HG02610 (cell line): ENCODE results near the gene C10orf53.

ENCODE experiments used
- ATAC-seq: cut with Tn5 transposase; IDR thresholded peaks from one replicate; pipeline ENCODE4 v1.9.1; 2021; ENCODE audit warnings: mild to moderate bottlenecking, moderate library complexity; ENCODE audit not compliant: unreplicated experiment

Gene C10orf53

GRCh38 chr10:49736564-49737113 lies 57.2 kb downstream of the C10orf53 start:
- ATAC-seq = no peak

GRCh38 chr10:49737474-49738201 lies 58.2 kb downstream of the C10orf53 start:
- ATAC-seq = no peak

GRCh38 chr10:49738616-49739360 lies 59.3 kb downstream of the C10orf53 start:
- no peak for ATAC-seq

- no peak for ATAC-seq
Measured at GRCh38 chr10:49739426-49739825, 60.0 kb downstream of the C10orf53 start.

GRCh38 chr10:49740346-49741107 lies 61.1 kb downstream of the C10orf53 start:
- no peak for ATAC-seq

GRCh38 chr10:49741108-49741995 lies 61.9 kb downstream of the C10orf53 start:
- no peak for ATAC-seq

GRCh38 chr10:49742683-49743463 lies 63.4 kb downstream of the C10orf53 start:
- ATAC-seq = no peak

GRCh38 chr10:49743464-49744075 lies 64.1 kb downstream of the C10orf53 start:
- no peak for ATAC-seq

GRCh38 chr10:49744091-49744685 lies 64.7 kb downstream of the C10orf53 start:
- no peak for ATAC-seq

GRCh38 chr10:49744924-49745605 lies 65.6 kb downstream of the C10orf53 start:
- no peak for ATAC-seq

- no peak for ATAC-seq
Measured at GRCh38 chr10:49745756-49746155, 66.3 kb downstream of the C10orf53 start.

GRCh38 chr10:49746626-49747302 lies 67.3 kb downstream of the C10orf53 start:
- no peak for ATAC-seq
